CD14-positive monocyte (primary cell): ENCODE measurements around the gene HNRNPA2B1. TPM values are rescaled to one million over a fixed set of nuclear protein-coding genes. Genes with fewer than 3 reads are reported as not detected.

Experiments
- DNase-seq, 3 donors: peaks; one replicate each; pipeline ENCODE4 v3.0.0-alpha.2; 2011 to 2022
- H2AFZ ChIP-seq: 2 replicates; pipeline ENCODE4 v1.6.0; 2012; ENCODE audit warnings: mild to moderate bottlenecking, low read depth, low read length, inconsistent platforms; ENCODE audit not compliant: insufficient read depth, poor library complexity, severe bottlenecking
- H3K27ac ChIP-seq, 2 donors: 1 replicate in 1 of 2; 2 replicates in 1 of 2; pipeline ENCODE4 v1.5.1; 2012 to 2013; ENCODE audit warnings: low read length in 2 of 2, control low read depth in 1 of 2, inconsistent platforms in 1 of 2, low read depth in 1 of 2, mild to moderate bottlenecking in 1 of 2
- H3K27me3 ChIP-seq, 2 donors: one replicate each; pipeline versions ENCODE4 v1.6.0 to v1.6.1; 2011 to 2013; ENCODE audit warnings: low read length in 2 of 2; ENCODE audit not compliant: control insufficient read depth in 2 of 2, insufficient read depth in 2 of 2
- H3K36me3 ChIP-seq, 2 donors: replicated peaks in 1 of 2; 1 replicate in 1 of 2; 2 replicates in 1 of 2; pipeline versions ENCODE4 v1.5.1 to v1.6.1; 2012 to 2013; ENCODE audit warnings: low read length in 2 of 2, control low read depth in 1 of 2, inconsistent platforms in 1 of 2, mild to moderate bottlenecking in 1 of 2; ENCODE audit not compliant: insufficient read depth in 2 of 2, control insufficient read depth in 1 of 2
- H3K4me1 ChIP-seq, 2 donors: 1 replicate in 1 of 2; 2 replicates in 1 of 2; pipeline versions ENCODE4 v1.5.1 to v1.6.1; 2012 to 2013; ENCODE audit warnings: low read length in 2 of 2, control low read depth in 1 of 2, inconsistent platforms in 1 of 2, mild to moderate bottlenecking in 1 of 2, moderate library complexity in 1 of 2; ENCODE audit not compliant: insufficient read depth in 2 of 2, control insufficient read depth in 1 of 2
- H3K4me2 ChIP-seq: replicated peaks from 2 replicates; pipeline ENCODE3; 2012; ENCODE audit warnings: low read length, moderate library complexity, mild to moderate bottlenecking; ENCODE audit not compliant: poor library complexity, severe bottlenecking; ENCODE audit errors: extremely low read depth
- H3K4me3 ChIP-seq, 3 experiments: fragments of 200-600 bp in 1 of 3; sonication (generic) in 1 of 3; replicated peaks in 1 of 3; 1 replicate in 2 of 3; 2 replicates in 1 of 3; pipeline ENCODE4 v1.5.1; 2011 to 2013; ENCODE audit warnings: low read length in 3 of 3, mild to moderate bottlenecking in 3 of 3, control low read depth in 2 of 3, low read depth in 2 of 3, inconsistent platforms in 1 of 3, moderate library complexity in 1 of 3
- H3K79me2 ChIP-seq: 2 replicates; pipeline ENCODE4 v1.6.0; 2012; ENCODE audit warnings: mild to moderate bottlenecking, control low read depth, inconsistent platforms, low read length, moderate library complexity; ENCODE audit not compliant: insufficient read depth
- H3K9ac ChIP-seq: 2 replicates; pipeline ENCODE4 v1.6.0; 2017; ENCODE audit warnings: low read length, mild to moderate bottlenecking; ENCODE audit not compliant: insufficient read depth, poor library complexity, severe bottlenecking
- H3K9me3 ChIP-seq, 2 donors: replicated peaks in 1 of 2; 1 replicate in 1 of 2; 2 replicates in 1 of 2; pipeline versions ENCODE4 v1.5.1 to v1.6.1; 2012 to 2013; ENCODE audit warnings: low read length in 2 of 2, control low read depth in 1 of 2; ENCODE audit not compliant: control insufficient read depth in 1 of 2, insufficient read depth in 1 of 2
- H4K20me1 ChIP-seq: 2 replicates; pipeline ENCODE4 v1.6.0; 2012; ENCODE audit warnings: mild to moderate bottlenecking, low read length, control low read depth, moderate library complexity; ENCODE audit not compliant: insufficient read depth
- H3K27ac Mint-ChIP-seq, 7 donors: one replicate each; pipeline ENCODE4 v1.8.0; 2020; ENCODE audit warnings: mild to moderate bottlenecking in 7 of 7, mixed read lengths in 7 of 7, moderate library complexity in 6 of 7, inconsistent platforms in 2 of 7
- H3K27me3 Mint-ChIP-seq, 3 donors: one replicate each; pipeline ENCODE4 v1.8.0; 2021 to 2022; ENCODE audit warnings: low read depth in 3 of 3, mild to moderate bottlenecking in 3 of 3, mixed read lengths in 3 of 3, moderate library complexity in 3 of 3, inconsistent platforms in 1 of 3
- H3K36me3 Mint-ChIP-seq, 2 donors: one replicate each; pipeline ENCODE4 v1.8.0; 2020; ENCODE audit warnings: mixed read lengths in 2 of 2, inconsistent platforms in 1 of 2, mild to moderate bottlenecking in 1 of 2
- H3K4me1 Mint-ChIP-seq: one replicate; pipeline ENCODE4 v1.8.0; 2020; ENCODE audit warnings: mild to moderate bottlenecking, mixed read lengths
- H3K4me3 Mint-ChIP-seq, 2 donors: one replicate each; pipeline ENCODE4 v1.8.0; 2020; ENCODE audit warnings: mild to moderate bottlenecking in 2 of 2, mixed read lengths in 2 of 2, moderate library complexity in 1 of 2
- H3K9me3 Mint-ChIP-seq, 7 donors: one replicate each; pipeline ENCODE4 v1.8.0; 2020 to 2022; ENCODE audit warnings: mixed read lengths in 7 of 7, mild to moderate bottlenecking in 6 of 7, moderate library complexity in 6 of 7, inconsistent platforms in 2 of 7
- WGBS: methylation state at CpG from one replicate; pipeline ENCODE4 v1.1.5; 2013; ENCODE audit warnings: missing lambda C conversion rate; ENCODE audit not compliant: insufficient coverage; 5-methylcytosine and 5-hydroxymethylcytosine counted together
- intact Hi-C, 2 donors: fragments of 100-400 bp; cut with micrococcal nuclease; formaldehyde crosslinking; loops; one replicate each; pipeline versions ENCODE4 v1.15.0 to v1.15.1; 2023
- polyA plus RNA-seq, 3 donors: library from polyadenylated mRNA; depleted of rRNA in 1 of 3; unstranded in 2 of 3; stranded (reverse) in 1 of 3; fragments of 300-500 nt in 2 of 3; fragments of >200 nt in 1 of 3; fragmentation: Illumina TruSeq in 2 of 3; gene quantifications; 1 replicate in 2 of 3; 2 replicates in 1 of 3; pipeline ENCODE4 v1.2.3, GENCODE V29; 2012 to 2021
- TF ChIP-seq, protein P1 (sequence below): fragments of 200-600 bp; IDR thresholded peaks from one replicate; pipeline ENCODE4 v1.8.0; 2022; ENCODE audit warnings: antibody characterized with exemption, mild to moderate bottlenecking

The HNRNPA2B1 gene
- polyA plus RNA-seq, 3 donors: 249 to 391 (median 269) TPM

DNA sequence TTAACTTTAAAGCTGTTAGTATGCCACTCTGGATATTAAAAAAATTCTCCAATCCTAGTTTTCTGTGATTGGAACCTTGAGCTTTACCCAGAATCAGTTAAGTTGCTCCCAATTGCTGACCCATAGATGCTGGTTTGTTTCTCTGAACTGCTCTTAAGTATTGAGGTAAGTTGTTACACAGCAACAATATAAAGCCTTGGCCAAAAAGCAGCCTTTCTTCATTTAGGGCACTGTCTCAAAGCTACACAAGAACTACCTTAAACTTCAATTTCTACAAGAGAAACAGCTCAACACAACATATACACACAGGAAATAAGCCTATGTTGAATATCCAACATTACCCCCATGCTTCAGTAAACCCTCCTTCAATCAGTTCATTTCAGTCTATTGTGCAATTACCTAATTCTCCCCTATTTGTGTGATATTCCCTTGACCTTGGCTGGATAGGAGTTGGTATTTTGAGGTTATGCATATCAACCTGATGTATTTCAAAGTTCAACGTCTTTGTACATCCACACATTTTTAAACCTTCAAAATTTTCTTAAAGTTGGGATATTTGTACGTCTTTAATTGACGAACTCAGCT is 11.5 kb downstream of the HNRNPA2B1 start:
- Histone ChIP-seq H3K36me3 (peaks cover 53 to 60% of the 10 kb centered on the region in 2 donors), H3K9ac (no peak overlapping the region), H3K27me3 (no peaks in the 10 kb centered on the region), H3K79me2 (peaks cover 49% of the 10 kb centered on the region), H3K4me3 (no peak overlapping the region), H4K20me1 (peaks cover 99% of the 10 kb centered on the region), H3K4me2 (no peak overlapping the region), H3K4me1 (peaks cover 17 to 22% of the 10 kb centered on the region in 2 donors), H3K27ac (no peak overlapping the region), H3K9me3 (no peaks in the 10 kb centered on the region), H2AFZ (no peak overlapping the region)
- peaks cover 48 to 67% of the 10 kb centered on the region in 2 donors for H3K36me3 Mint-ChIP-seq
- peaks cover 54% of the 10 kb centered on the region for H3K4me1 Mint-ChIP-seq
- peak overlapping the region in 2 of 7 donors; percentile 17 to 25 for H3K27ac Mint-ChIP-seq
- H3K9me3 Mint-ChIP-seq: no peaks in the 10 kb centered on the region
- WGBS: no CpG with 5 or more reads among the region's 3 CpGs
- H3K4me3 Mint-ChIP-seq: no peak overlapping the region
- DNase-seq: no peak
- no peaks in the 10 kb centered on the region for H3K27me3 Mint-ChIP-seq
- TF ChIP-seq, protein P1, sequence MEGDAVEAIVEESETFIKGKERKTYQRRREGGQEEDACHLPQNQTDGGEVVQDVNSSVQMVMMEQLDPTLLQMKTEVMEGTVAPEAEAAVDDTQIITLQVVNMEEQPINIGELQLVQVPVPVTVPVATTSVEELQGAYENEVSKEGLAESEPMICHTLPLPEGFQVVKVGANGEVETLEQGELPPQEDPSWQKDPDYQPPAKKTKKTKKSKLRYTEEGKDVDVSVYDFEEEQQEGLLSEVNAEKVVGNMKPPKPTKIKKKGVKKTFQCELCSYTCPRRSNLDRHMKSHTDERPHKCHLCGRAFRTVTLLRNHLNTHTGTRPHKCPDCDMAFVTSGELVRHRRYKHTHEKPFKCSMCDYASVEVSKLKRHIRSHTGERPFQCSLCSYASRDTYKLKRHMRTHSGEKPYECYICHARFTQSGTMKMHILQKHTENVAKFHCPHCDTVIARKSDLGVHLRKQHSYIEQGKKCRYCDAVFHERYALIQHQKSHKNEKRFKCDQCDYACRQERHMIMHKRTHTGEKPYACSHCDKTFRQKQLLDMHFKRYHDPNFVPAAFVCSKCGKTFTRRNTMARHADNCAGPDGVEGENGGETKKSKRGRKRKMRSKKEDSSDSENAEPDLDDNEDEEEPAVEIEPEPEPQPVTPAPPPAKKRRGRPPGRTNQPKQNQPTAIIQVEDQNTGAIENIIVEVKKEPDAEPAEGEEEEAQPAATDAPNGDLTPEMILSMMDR: no peak
- intact Hi-C loops: no loop called here

DNA sequence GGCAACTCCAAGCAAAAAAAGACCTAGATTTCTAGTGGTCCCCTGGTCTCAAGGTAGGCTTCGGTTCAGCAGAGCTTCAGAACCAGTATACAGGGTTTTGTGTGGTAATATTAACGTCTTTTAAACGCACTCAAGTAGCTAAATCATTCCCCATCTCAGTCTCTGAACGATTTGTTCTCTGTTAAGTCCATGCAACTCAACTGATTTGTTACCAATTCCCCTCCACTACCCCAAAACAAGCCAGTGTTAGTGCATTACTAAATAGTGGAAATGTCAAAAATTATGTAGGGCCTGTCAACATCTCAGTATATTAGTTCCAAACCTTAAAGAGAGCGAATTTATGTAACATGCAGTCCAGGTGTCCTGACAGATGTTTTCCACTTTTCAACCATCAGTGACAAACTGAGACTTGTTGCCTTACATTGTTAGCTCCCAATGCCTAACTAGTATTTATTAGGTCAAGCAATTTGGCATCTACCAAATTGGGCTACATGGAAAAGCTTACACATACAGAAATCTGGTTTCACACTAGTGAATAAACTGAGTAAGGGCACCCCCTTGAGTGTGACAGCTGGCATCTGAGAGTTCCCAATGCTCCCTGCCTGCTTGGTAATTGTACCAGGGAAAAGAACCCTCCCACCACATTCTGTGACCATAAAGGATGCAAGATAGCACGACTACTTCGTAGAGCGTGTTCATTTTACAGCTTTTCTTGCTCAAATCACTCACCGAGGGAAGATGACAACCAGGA is 12.2 kb downstream of the HNRNPA2B1 start:
- Histone ChIP-seq H3K4me2 (no peak overlapping the region), H3K9me3 (no peaks in the 10 kb centered on the region), H3K79me2 (peaks cover 42% of the 10 kb centered on the region), H3K36me3 (peaks cover 46 to 53% of the 10 kb centered on the region in 2 donors), H3K27ac (no peak overlapping the region), H3K9ac (no peak overlapping the region), H4K20me1 (peaks cover 98% of the 10 kb centered on the region), H3K4me1 (peaks cover 10 to 15% of the 10 kb centered on the region in 2 donors), H2AFZ (no peak overlapping the region), H3K27me3 (no peaks in the 10 kb centered on the region), H3K4me3 (no peak overlapping the region)
- TF ChIP-seq, protein P1: no peak
- H3K9me3 Mint-ChIP-seq: no peaks in the 10 kb centered on the region
- peaks cover 42 to 61% of the 10 kb centered on the region in 2 donors for H3K36me3 Mint-ChIP-seq
- H3K27ac Mint-ChIP-seq: peak overlapping the region in 3 of 7 donors; percentile 21 to 62 (median 54)
- H3K4me3 Mint-ChIP-seq: no peak overlapping the region
- WGBS: no CpG with 5 or more reads among the region's 9 CpGs
- no peaks in the 10 kb centered on the region for H3K27me3 Mint-ChIP-seq
- DNase-seq: no peak
- peaks cover 48% of the 10 kb centered on the region for H3K4me1 Mint-ChIP-seq
- intact Hi-C loops: no loop called here
